ENCODE data around the gene CRYBB3. TPM values are rescaled to one million over a fixed set of nuclear protein-coding genes. Genes with fewer than 3 reads are reported as not detected.

CRYBB3 gene
- total RNA-seq, 1 donor from 2014 or later = not detected

DNA sequence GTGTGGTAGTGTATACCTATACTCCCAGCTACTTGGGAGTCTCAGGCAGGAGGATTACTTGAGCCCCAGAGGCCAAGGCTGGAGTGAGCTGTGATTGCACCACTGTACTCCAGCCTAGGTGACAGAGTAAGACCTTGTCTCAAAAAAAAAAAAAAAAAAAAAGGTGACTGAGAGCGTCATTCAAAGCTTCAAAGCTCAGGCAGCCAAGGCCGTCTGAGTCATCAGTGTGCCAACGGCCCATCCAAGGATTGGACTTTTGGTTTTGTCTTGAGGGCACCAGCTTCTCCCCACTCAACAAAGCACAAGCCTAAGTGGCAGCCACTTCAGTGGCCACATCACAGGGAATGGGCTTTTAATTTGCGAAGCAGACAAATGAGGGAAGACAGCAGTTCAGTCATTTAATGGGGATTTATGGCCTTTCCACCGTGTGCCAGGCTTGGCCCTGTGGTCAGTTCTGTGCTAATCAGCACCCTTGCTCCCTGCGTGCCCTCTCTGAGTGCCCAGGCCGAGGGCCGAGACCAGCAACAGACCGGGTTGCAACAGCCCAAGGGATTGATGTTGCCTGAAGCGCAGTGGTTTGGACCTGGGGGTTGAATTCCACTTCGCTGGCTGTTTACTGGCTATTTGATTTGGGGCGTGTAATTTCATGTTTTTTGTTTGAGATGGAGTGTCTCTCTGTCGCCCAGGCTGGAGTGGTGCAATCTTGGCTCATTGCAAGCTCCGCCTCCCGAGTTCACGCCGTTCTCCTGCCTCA is 30.2 kb upstream of the CRYBB3 start:
- Mint-ChIP-seq H3K27ac (ENCODE audit: unreplicated experiment) (no peak overlapping the region), H3K4me1 (ENCODE audit: low read depth, unreplicated experiment) (peaks cover 19% of the 10 kb centered on the region), H3K36me3 (ENCODE audit: unreplicated experiment) (no peaks in the 10 kb centered on the region), H3K27me3 (ENCODE audit: unreplicated experiment) (peaks cover 7% of the 10 kb centered on the region), H3K4me3 (ENCODE audit: unreplicated experiment) (no peak overlapping the region), H3K9me3 (ENCODE audit: unreplicated experiment) (no peaks in the 10 kb centered on the region)
- no peak for DNase-seq
- TF ChIP-seq, protein P1, sequence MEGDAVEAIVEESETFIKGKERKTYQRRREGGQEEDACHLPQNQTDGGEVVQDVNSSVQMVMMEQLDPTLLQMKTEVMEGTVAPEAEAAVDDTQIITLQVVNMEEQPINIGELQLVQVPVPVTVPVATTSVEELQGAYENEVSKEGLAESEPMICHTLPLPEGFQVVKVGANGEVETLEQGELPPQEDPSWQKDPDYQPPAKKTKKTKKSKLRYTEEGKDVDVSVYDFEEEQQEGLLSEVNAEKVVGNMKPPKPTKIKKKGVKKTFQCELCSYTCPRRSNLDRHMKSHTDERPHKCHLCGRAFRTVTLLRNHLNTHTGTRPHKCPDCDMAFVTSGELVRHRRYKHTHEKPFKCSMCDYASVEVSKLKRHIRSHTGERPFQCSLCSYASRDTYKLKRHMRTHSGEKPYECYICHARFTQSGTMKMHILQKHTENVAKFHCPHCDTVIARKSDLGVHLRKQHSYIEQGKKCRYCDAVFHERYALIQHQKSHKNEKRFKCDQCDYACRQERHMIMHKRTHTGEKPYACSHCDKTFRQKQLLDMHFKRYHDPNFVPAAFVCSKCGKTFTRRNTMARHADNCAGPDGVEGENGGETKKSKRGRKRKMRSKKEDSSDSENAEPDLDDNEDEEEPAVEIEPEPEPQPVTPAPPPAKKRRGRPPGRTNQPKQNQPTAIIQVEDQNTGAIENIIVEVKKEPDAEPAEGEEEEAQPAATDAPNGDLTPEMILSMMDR (IDR thresholded peaks at IDR 0.05; ENCODE audit: partially characterized antibody, unreplicated experiment) = no peak

DNA sequence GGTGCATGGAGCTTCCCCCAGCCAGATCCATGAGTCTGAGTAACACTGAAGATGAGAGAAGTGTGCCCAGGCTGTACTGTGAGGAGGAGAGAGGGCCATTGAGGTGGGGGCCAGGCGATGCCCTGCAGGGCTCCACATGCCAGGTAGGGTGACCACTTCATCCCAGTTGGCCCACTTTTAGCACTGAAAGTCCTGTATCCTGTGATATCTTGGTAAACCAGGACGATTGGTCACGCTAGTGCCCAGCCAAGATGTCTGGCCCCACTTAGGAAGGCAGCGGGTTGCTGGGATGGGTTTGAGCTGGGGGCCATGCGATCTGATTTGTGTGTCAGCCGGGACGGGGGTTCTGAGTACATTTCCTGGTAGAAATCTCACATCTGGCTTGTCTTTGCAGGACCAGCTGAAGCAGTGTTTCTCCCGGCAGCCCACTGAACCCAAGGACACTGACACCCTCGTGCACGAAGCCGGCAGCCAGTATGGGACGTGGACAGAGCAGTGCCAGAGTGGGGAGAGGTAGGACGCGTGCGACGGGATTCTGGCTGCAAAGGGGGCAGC is 29.2 kb upstream of the CRYBB3 start:
- TF ChIP-seq, protein P1 (IDR thresholded peaks at IDR 0.05; ENCODE audit: partially characterized antibody, unreplicated experiment) = no peak
- Mint-ChIP-seq H3K4me1 (ENCODE audit: low read depth, unreplicated experiment) (peaks cover 14% of the 10 kb centered on the region), H3K27ac (ENCODE audit: unreplicated experiment) (no peak overlapping the region), H3K4me3 (ENCODE audit: unreplicated experiment) (no peak overlapping the region), H3K27me3 (ENCODE audit: unreplicated experiment) (peaks cover 7% of the 10 kb centered on the region), H3K9me3 (ENCODE audit: unreplicated experiment) (no peaks in the 10 kb centered on the region), H3K36me3 (ENCODE audit: unreplicated experiment) (no peaks in the 10 kb centered on the region)
- no peak for DNase-seq

DNA sequence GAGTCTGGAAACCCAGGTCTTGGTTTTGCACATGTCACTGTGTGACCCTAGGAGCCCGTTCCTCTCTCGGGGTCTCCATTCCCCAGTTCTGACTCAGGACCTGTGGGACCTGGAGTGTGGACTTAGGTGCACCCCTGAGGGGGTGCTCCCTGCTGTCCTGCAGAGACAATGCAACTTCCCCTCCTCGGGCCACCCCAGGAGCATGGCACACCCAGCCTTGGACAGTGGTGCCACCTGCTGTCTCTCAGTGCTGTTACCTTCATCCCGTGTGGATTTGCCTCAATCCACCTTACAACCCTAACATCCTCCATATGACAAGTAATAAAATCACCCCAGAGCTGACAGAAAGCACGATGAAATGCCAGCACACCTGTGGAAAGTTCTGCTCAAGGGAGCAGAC is 27.5 kb upstream of the CRYBB3 start:
- no peak for DNase-seq
- TF ChIP-seq, protein P1 (IDR thresholded peaks at IDR 0.05; ENCODE audit: partially characterized antibody, unreplicated experiment) = no peak
- H3K4me1 Mint-ChIP-seq (ENCODE audit: low read depth, unreplicated experiment) = peaks cover 5% of the 10 kb centered on the region
- H3K27me3 Mint-ChIP-seq (ENCODE audit: unreplicated experiment) = peaks cover 8% of the 10 kb centered on the region
- no peaks in the 10 kb centered on the region for H3K36me3 Mint-ChIP-seq (ENCODE audit: unreplicated experiment)
- H3K9me3 Mint-ChIP-seq (ENCODE audit: unreplicated experiment) = no peaks in the 10 kb centered on the region
- no peak overlapping the region for H3K4me3 Mint-ChIP-seq (ENCODE audit: unreplicated experiment)
- H3K27ac Mint-ChIP-seq (ENCODE audit: unreplicated experiment) = no peak overlapping the region

DNA sequence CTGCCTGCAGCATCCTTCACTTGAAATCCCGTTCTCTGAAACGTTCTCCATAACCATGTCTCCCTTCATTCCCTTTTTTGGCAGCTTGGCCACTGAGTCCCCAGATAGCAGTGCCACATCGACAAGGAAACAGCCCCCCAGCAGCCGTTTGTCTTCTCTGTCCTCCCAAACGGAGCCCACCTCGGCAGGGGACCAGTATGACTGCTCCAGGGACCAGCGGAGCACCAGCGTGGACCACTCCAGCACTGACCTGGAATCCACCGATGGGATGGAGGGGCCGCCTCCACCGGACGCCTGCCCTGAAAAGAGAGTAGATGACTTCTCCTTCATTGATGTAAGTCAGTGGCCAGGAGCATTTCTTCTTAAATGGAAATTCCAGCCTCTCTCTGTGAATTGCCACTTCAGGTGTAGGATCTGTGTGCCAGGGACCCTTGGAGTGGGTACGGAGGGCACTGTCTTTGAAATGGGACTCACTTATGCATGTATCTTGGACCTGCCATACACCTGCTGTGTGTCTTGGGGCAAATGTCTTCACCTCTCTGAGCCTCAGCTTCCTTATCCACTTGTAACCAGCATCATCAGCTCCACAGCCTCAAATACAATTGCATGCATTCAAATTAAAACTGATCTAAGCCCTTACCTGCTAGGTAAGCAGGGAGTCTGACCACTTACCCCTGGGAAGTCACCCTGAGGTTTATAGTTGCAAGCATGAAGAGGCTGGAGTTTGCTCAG is 25.3 kb upstream of the CRYBB3 start:
- TF ChIP-seq, protein P1 (IDR thresholded peaks at IDR 0.05; ENCODE audit: partially characterized antibody, unreplicated experiment) = no peak
- Mint-ChIP-seq H3K36me3 (ENCODE audit: unreplicated experiment) (peaks cover 2% of the 10 kb centered on the region), H3K4me3 (ENCODE audit: unreplicated experiment) (no peak overlapping the region), H3K27ac (ENCODE audit: unreplicated experiment) (no peak overlapping the region), H3K9me3 (ENCODE audit: unreplicated experiment) (no peaks in the 10 kb centered on the region), H3K27me3 (ENCODE audit: unreplicated experiment) (peaks cover 4% of the 10 kb centered on the region), H3K4me1 (ENCODE audit: low read depth, unreplicated experiment) (no peaks in the 10 kb centered on the region)
- DNase-seq = no peak
